ENCODE measurements around the gene RFTN2. TPM values are rescaled to one million over a fixed set of nuclear protein-coding genes. Genes with fewer than 3 reads are reported as not detected.
A peak's percentile ranks its signal among the peaks of the same experiment; 100 is the strongest.

RFTN2 gene, protein sequence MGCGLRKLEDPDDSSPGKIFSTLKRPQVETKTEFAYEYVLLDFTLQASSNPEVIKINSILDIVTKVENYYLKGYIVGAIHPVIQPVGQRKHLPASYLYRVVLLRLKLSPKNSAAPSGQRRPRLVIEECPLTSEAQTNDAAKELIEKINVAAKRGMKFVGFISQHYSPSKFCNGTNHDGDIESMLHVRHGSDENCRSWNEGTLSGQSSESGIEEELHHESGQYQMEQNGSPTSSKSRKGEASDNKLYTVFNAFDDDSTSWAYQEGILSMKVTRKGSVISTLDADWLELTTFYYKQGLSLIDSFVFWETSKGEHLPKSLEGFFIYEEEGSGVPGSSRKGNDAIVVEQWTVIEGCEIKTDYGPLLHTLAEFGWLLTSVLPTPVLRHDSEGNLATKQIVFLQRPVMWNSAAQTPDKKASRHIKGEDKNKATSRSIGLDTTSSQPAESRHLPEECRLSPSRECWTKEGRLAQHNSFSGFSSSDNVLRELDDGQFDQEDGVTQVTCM
- not detected in 2 replicates for total RNA-seq (2014; rRNA removed; shearing (Covaris generic))
- not detected in 2 replicates for total RNA-seq (2022)
- Bru-seq, nascent RNA: percentile 8 among the genes with signal in this experiment
- BruChase-seq, experiment 1, labeled RNA remaining after a 6-hour chase: percentile 2 among the genes with signal in this experiment
- percentile 6 among the genes with signal in this experiment for BruChase-seq, experiment 2, labeled RNA remaining after a 2-hour chase
- long read RNA-seq: 0 reads

- DNase-seq (ENCODE audit: low spot score): no peak
- no peaks in the 10 kb centered on the region for H3K36me3 ChIP-seq (ENCODE audit: insufficient read depth, low read length)
- POLR2A ChIA-PET: interaction anchor here (0.6 to 0.7 kb wide), 3 partner anchors 163 to 1695 kb away, joined by 4 to 5 read pairs (median 4); no protein-coding TSS in a partner anchor
- no TSS peak for BruUV-seq (replicated peaks)
- CTCF ChIA-PET (ENCODE audit: unreplicated experiment): no interaction called here
- no peak for TF ChIP-seq CTCF (conservative IDR thresholded peaks at IDR 0.05; ENCODE audit: low read length)
- TF ChIP-seq EZH2phosphoT487 (IDR thresholded peaks at IDR 0.05; ENCODE audit: borderline replicate concordance, low read depth, low read length): no peak
- no peaks in the 10 kb centered on the region for H3K79me2 ChIP-seq (ENCODE audit: insufficient read depth, low read depth, low read length)
- H2AFZ ChIP-seq (ENCODE audit: low read length): no peak within 1 kb of the TSS
- no peak within 1 kb of the TSS for H3K27ac ChIP-seq (ENCODE audit: low read depth, low read length, poor library complexity, severe bottlenecking)
- H3K4me3 ChIP-seq (ENCODE audit: low read depth, low read length, poor library complexity, severe bottlenecking): no peak within 1 kb of the TSS
- no peaks in the 10 kb centered on the region for H3K9me2 ChIP-seq (ENCODE audit: insufficient read depth, low read length)
- H4K20me1 ChIP-seq (ENCODE audit: insufficient read depth, low read length): no peaks in the 10 kb centered on the region
- intact Hi-C loops (cut with micrococcal nuclease; ENCODE audit: unreplicated experiment): no loop called here
- H3K4me1 ChIP-seq (ENCODE audit: insufficient read depth, low read length, poor library complexity, severe bottlenecking): no peaks in the 10 kb centered on the region
- H3K9me3 ChIP-seq (ENCODE audit: low read length): no peaks in the 10 kb centered on the region
- H3K4me2 ChIP-seq (ENCODE audit: low read length): no peak within 1 kb of the TSS
Observed at GRCh38 chr2:197675246-197675645, at the start of gene RFTN2. Gene RFTN2 (minus strand): TSS chr2:197675587. CDS start chr2:197675458, 129 bp downstream.

- H3K9me3 ChIP-seq (ENCODE audit: low read length): no peaks in the 10 kb centered on the region
- H2AFZ ChIP-seq (ENCODE audit: low read length): no peak overlapping the region
- intact Hi-C loops (cut with micrococcal nuclease; ENCODE audit: unreplicated experiment): no loop called here
- H3K79me2 ChIP-seq (ENCODE audit: insufficient read depth, low read depth, low read length): peaks cover 28% of the 10 kb centered on the region; the same call in 1 of the 2 replicates
- TF ChIP-seq EZH2phosphoT487 (IDR thresholded peaks at IDR 0.05; ENCODE audit: borderline replicate concordance, low read depth, low read length) (no peak), CTCF (conservative IDR thresholded peaks at IDR 0.05; ENCODE audit: low read length) (no peak)
- H3K4me3 ChIP-seq (ENCODE audit: low read depth, low read length, poor library complexity, severe bottlenecking): no peak overlapping the region
- DNase-seq (ENCODE audit: low spot score): no peak
- no peaks in the 10 kb centered on the region for H4K20me1 ChIP-seq (ENCODE audit: insufficient read depth, low read length)
- no peak overlapping the region for H3K4me2 ChIP-seq (ENCODE audit: low read length)
- no peak overlapping the region for H3K27ac ChIP-seq (ENCODE audit: low read depth, low read length, poor library complexity, severe bottlenecking)
- ChIA-PET POLR2A (interaction anchor here (0.6 kb wide), 1 partner anchor 9 kb away, joined by 5 read pairs; no protein-coding TSS in a partner anchor), CTCF (ENCODE audit: unreplicated experiment) (interaction anchor here (1.4 kb wide), 1 partner anchor 13 kb away, joined by 4 read pairs; the partner anchor contains the start of gene MARS2)
- BruUV-seq (replicated peaks): no TSS peak
- no peaks in the 10 kb centered on the region for H3K4me1 ChIP-seq (ENCODE audit: insufficient read depth, low read length, poor library complexity, severe bottlenecking)
- H3K36me3 ChIP-seq (ENCODE audit: insufficient read depth, low read length): peaks cover 24% of the 10 kb centered on the region; the same call in 1 of the 2 replicates
- H3K9me2 ChIP-seq (ENCODE audit: insufficient read depth, low read length): no peaks in the 10 kb centered on the region
Observed at GRCh38 chr2:197717863-197718262, 42.5 kb upstream of the RFTN2 start.
